Kidney epithelial cell (primary cell): ENCODE data around the gene CTNS. TPM values are rescaled to one million over a fixed set of nuclear protein-coding genes. Genes with fewer than 3 reads are reported as not detected.

Source experiments
- DNase-seq: peaks from one replicate; pipeline ENCODE4 v3.0.0-alpha.2; 2010; ENCODE audit warnings: low read depth
- H3K27me3 ChIP-seq: 2 replicates; pipeline ENCODE4 v1.6.0; 2011; ENCODE audit warnings: low read length; ENCODE audit not compliant: control insufficient read depth, insufficient read depth
- H3K36me3 ChIP-seq: 2 replicates; pipeline ENCODE4 v1.5.1; 2011; ENCODE audit warnings: low read length; ENCODE audit not compliant: control insufficient read depth, insufficient read depth
- H3K4me3 ChIP-seq: 2 replicates; pipeline ENCODE4 v1.5.1; 2011; ENCODE audit warnings: low read depth, mild to moderate bottlenecking, control low read depth, low read length
- total RNA-seq: library from RNA; depleted of rRNA; stranded (reverse); fragments of >200 nt; gene quantifications from 2 replicates; pipeline ENCODE4 v1.2.3, GENCODE V29; 2015
- TF ChIP-seq, protein P1 (sequence below): IDR thresholded peaks from 2 replicates; pipeline ENCODE4 v1.5.1; 2011; ENCODE audit warnings: mild to moderate bottlenecking, moderate library complexity, low read length, control low read depth, inconsistent platforms; ENCODE audit not compliant: insufficient read depth, poor library complexity, severe bottlenecking

Gene CTNS
- total RNA-seq, 1 donor from 2014 or later = 55.4 TPM

GRCh38 chr17:3669548-3669947 lies 33.0 kb downstream of the CTNS start:
- Histone ChIP-seq H3K36me3 (no peaks in the 10 kb centered on the region), H3K27me3 (no peaks in the 10 kb centered on the region), H3K4me3 (peak overlapping the region; percentile 98)
- TF ChIP-seq, protein P1, sequence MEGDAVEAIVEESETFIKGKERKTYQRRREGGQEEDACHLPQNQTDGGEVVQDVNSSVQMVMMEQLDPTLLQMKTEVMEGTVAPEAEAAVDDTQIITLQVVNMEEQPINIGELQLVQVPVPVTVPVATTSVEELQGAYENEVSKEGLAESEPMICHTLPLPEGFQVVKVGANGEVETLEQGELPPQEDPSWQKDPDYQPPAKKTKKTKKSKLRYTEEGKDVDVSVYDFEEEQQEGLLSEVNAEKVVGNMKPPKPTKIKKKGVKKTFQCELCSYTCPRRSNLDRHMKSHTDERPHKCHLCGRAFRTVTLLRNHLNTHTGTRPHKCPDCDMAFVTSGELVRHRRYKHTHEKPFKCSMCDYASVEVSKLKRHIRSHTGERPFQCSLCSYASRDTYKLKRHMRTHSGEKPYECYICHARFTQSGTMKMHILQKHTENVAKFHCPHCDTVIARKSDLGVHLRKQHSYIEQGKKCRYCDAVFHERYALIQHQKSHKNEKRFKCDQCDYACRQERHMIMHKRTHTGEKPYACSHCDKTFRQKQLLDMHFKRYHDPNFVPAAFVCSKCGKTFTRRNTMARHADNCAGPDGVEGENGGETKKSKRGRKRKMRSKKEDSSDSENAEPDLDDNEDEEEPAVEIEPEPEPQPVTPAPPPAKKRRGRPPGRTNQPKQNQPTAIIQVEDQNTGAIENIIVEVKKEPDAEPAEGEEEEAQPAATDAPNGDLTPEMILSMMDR = no peak
- no peak for DNase-seq

DNA sequence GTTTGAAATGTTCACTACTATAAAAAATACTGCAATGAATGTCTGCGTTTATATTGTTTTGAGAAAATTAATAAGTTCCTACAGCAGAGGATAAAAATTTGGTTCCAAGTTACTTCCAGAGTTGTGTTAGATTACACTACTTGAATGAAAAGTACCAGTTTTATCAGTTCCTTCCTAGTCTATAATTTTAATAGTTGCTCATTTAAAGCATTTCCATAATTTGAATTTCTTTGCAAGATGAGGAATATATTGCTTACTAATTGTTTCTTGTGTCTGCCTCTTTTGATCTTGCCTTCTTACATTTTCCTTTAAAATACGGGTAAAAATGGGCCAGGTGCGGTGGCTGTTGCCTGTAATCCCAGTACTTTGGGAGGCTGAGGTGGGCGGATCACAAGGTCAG lies 36.0 kb downstream of the CTNS start:
- no peaks in the 10 kb centered on the region for H3K36me3 ChIP-seq

DNA sequence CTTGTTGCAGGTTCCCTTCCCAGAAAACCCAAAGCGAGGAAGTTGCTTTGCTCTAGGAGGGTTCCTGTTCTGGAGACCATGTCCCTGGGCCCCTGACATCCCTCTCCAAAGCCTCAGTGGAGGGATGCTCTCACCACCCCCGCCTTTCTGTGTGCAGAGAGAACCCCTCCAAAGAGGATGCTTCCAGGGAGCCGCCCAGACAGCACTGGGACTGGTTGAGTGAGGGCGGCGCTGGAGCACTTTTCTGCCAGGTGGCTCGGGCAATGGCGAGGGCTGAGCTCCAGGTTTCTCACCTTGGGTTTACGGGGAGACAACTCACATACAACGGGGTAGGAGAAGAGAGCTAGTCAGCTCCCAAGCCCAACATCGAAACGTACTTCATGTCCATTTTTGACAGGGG lies 39.3 kb downstream of the CTNS start:
- no peak overlapping the region for H3K4me3 ChIP-seq
- TF ChIP-seq, protein P1 = no peak
- H3K36me3 ChIP-seq = no peaks in the 10 kb centered on the region
- no peak for DNase-seq
- no peaks in the 10 kb centered on the region for H3K27me3 ChIP-seq

More for the DNA sequence above, 36.0 kb downstream of the CTNS start:
- DNase-seq = no peak
- TF ChIP-seq, protein P1 = no peak
- H3K27me3 ChIP-seq = no peaks in the 10 kb centered on the region
- H3K4me3 ChIP-seq = no peak overlapping the region

DNA sequence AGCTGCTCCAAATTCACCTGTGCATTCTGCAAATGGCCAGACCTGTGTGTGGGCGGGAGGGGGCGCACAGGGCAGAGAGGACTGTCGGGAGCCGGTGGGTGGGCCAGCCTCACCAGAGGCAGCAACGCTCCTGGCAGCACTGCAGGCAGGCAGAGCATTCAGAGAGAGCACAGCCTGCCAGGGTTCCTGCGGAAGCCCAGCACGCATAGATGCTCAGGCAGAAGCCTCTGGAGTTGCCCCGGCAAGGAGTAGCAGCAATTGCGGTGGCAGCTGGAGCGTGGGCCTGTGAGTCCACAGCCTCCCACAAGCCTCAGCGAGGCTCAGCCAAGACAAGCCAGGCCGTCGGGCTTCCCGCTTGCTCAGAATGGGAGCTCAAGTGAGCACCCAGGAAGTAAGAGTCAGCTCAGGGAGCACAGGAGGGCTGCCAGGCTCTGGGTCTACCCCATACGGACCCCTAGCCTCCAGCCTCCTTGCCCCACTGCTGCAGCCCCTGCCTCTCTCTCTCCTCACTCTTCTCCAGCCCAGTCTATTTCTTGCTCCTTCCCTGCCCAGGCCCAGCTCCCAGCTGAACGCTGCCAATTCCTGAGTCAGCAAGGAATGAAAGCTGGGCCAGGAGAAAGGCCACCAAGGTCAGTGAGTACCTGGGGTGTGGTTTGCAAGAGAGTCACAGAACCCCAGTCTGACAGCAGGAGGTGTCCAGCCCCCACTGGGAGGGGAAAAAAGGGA lies 41.7 kb downstream of the CTNS start:
- TF ChIP-seq, protein P1 = no peak
- no peak overlapping the region for H3K4me3 ChIP-seq
- H3K27me3 ChIP-seq = no peaks in the 10 kb centered on the region
- no peak for DNase-seq
- no peaks in the 10 kb centered on the region for H3K36me3 ChIP-seq

GRCh38 chr17:3678821-3679530 lies 42.4 kb downstream of the CTNS start:
- TF ChIP-seq, protein P1 = no peak
- no peak for DNase-seq
- no peaks in the 10 kb centered on the region for H3K36me3 ChIP-seq
- H3K4me3 ChIP-seq = no peak overlapping the region
- no peaks in the 10 kb centered on the region for H3K27me3 ChIP-seq
